GM23338 (cell line): Measurements from ENCODE around the gene ACAP1. TPM values are rescaled to one million over a fixed set of nuclear protein-coding genes. Genes with fewer than 3 reads are reported as not detected.

Experiments
- ATAC-seq: fragments of 200-7000 bp; cut with Tn5 transposase; 3 replicates; pipeline ENCODE4 v1.9.1; 2020
- DNase-seq: peaks from one replicate; pipeline ENCODE4 v3.0.0-alpha.2; 2015; ENCODE audit warnings: low spot score
- H2AFZ ChIP-seq: fragments of 200-600 bp; sonication (generic); 2 replicates; pipeline ENCODE4 v1.8.0; 2016; ENCODE audit warnings: antibody characterized with exemption, mild to moderate bottlenecking, moderate library complexity
- H3F3A ChIP-seq: fragments of 200-600 bp; sonication (generic); replicated peaks from 2 replicates; pipeline ENCODE4 v1.8.0; 2017; ENCODE audit warnings: antibody characterized with exemption, mixed run types, low read depth
- H3K27ac ChIP-seq: fragments of 200-600 bp; sonication (generic); 2 replicates; pipeline ENCODE4 v1.6.1; 2016; ENCODE audit warnings: low read depth
- H3K27me3 ChIP-seq: fragments of 200-600 bp; sonication (generic); 2 replicates; pipeline ENCODE4 v1.8.0; 2016; ENCODE audit warnings: mild to moderate bottlenecking, mixed run types, moderate library complexity; ENCODE audit not compliant: insufficient read depth
- H3K36me3 ChIP-seq: fragments of 200-600 bp; sonication (generic); 2 replicates; pipeline ENCODE4 v1.8.0; 2016; ENCODE audit warnings: mild to moderate bottlenecking; ENCODE audit not compliant: insufficient read depth
- H3K4me1 ChIP-seq: fragments of 200-600 bp; sonication (generic); 2 replicates; pipeline ENCODE4 v1.8.0; 2016; ENCODE audit warnings: mild to moderate bottlenecking, moderate library complexity; ENCODE audit not compliant: insufficient read depth
- H3K4me2 ChIP-seq: fragments of 200-600 bp; sonication (generic); 2 replicates; pipeline ENCODE4 v1.7.1; 2017; ENCODE audit warnings: mixed run types
- H3K4me3 ChIP-seq: fragments of 200-600 bp; sonication (generic); 2 replicates; pipeline ENCODE4 v1.6.1; 2016; ENCODE audit warnings: mixed run types
- H3K79me2 ChIP-seq: fragments of 200-600 bp; sonication (generic); replicated peaks from 2 replicates; pipeline ENCODE4 v1.8.0; 2017; ENCODE audit warnings: mild to moderate bottlenecking; ENCODE audit not compliant: insufficient read depth
- H3K9me2 ChIP-seq: fragments of 200-600 bp; sonication (generic); 2 replicates; pipeline ENCODE4 v1.8.0; 2017; ENCODE audit not compliant: insufficient read depth
- H4K20me1 ChIP-seq: fragments of 200-600 bp; sonication (generic); replicated peaks from 2 replicates; pipeline ENCODE4 v1.8.0; 2017; ENCODE audit warnings: mild to moderate bottlenecking; ENCODE audit not compliant: insufficient read depth
- H3K27ac Mint-ChIP-seq: 2 replicates; pipeline ENCODE4 v1.8.0; 2020; ENCODE audit warnings: inconsistent platforms, mild to moderate bottlenecking, moderate library complexity, mixed read lengths
- H3K27me3 Mint-ChIP-seq: 3 replicates; pipeline ENCODE4 v1.8.0; 2022; ENCODE audit warnings: low read depth, mild to moderate bottlenecking, moderate library complexity, mixed read lengths, inconsistent platforms; ENCODE audit not compliant: insufficient read depth, poor library complexity
- H3K36me3 Mint-ChIP-seq: 3 replicates; pipeline ENCODE4 v1.8.0; 2021; ENCODE audit warnings: low read depth, mild to moderate bottlenecking, inconsistent platforms, moderate library complexity, mixed read lengths
- H3K4me1 Mint-ChIP-seq: 3 replicates; pipeline ENCODE4 v1.8.0; 2020; ENCODE audit warnings: mild to moderate bottlenecking, inconsistent platforms, mixed read lengths
- H3K4me3 Mint-ChIP-seq: 3 replicates; pipeline ENCODE4 v1.8.0; 2021; ENCODE audit warnings: moderate library complexity, mild to moderate bottlenecking, inconsistent platforms, mixed read lengths
- H3K9me3 Mint-ChIP-seq: 3 replicates; pipeline ENCODE4 v1.8.0; 2020; ENCODE audit warnings: moderate library complexity, mild to moderate bottlenecking, inconsistent platforms, mixed read lengths
- EZH2 ChIP-seq: fragments of 200-600 bp; sonication (generic); IDR thresholded peaks from one replicate; pipeline ENCODE4 v1.8.0; 2017; ENCODE audit warnings: antibody characterized with exemption, mild to moderate bottlenecking, low read depth; ENCODE audit not compliant: unreplicated experiment
- JUNB ChIP-seq: IDR thresholded peaks from one replicate; pipeline ENCODE4 v1.6.1; 2016; ENCODE audit warnings: antibody characterized with exemption; ENCODE audit not compliant: unreplicated experiment
- STAT1 ChIP-seq: IDR thresholded peaks from one replicate; pipeline ENCODE4 v1.6.1; 2016; ENCODE audit warnings: antibody characterized with exemption; ENCODE audit not compliant: unreplicated experiment
- polyA plus RNA-seq: library from polyadenylated mRNA; unstranded; fragments of >200 nt; fragmentation: Nextera tagmentation; extraction: Ambion mirVana; gene quantifications from 2 replicates; pipeline ENCODE4 v1.2.1, GENCODE V29; 2016
- total RNA-seq: library from RNA; depleted of rRNA; stranded (reverse); fragments of >200 nt; shearing (Covaris generic); gene quantifications from 2 replicates; pipeline ENCODE4 v1.2.3, GENCODE V29; 2014
- TF ChIP-seq, protein P1 (sequence below), 2 experiments: fragments of 200-600 bp in 1 of 2; sonication (generic) in 1 of 2; conservative IDR thresholded peaks; 2 replicates each; pipeline versions ENCODE4 v1.5.1 to v1.6.1; 2016 to 2017; ENCODE audit warnings: antibody characterized with exemption in 2 of 2, low read depth in 2 of 2, mild to moderate bottlenecking in 2 of 2, moderate library complexity in 1 of 2
- TF ChIP-seq, protein P2 (sequence below): fragments of 250-450 bp; sonication (Bioruptor Pico); IDR thresholded peaks from 2 replicates; pipeline ENCODE4 v1.5.0; 2020; ENCODE audit warnings: mild to moderate bottlenecking, moderate library complexity

The ACAP1 gene
- total and polyA plus RNA-seq, 2 experiments from 2014 or later: 30.7 to 40.1 TPM

DNA sequence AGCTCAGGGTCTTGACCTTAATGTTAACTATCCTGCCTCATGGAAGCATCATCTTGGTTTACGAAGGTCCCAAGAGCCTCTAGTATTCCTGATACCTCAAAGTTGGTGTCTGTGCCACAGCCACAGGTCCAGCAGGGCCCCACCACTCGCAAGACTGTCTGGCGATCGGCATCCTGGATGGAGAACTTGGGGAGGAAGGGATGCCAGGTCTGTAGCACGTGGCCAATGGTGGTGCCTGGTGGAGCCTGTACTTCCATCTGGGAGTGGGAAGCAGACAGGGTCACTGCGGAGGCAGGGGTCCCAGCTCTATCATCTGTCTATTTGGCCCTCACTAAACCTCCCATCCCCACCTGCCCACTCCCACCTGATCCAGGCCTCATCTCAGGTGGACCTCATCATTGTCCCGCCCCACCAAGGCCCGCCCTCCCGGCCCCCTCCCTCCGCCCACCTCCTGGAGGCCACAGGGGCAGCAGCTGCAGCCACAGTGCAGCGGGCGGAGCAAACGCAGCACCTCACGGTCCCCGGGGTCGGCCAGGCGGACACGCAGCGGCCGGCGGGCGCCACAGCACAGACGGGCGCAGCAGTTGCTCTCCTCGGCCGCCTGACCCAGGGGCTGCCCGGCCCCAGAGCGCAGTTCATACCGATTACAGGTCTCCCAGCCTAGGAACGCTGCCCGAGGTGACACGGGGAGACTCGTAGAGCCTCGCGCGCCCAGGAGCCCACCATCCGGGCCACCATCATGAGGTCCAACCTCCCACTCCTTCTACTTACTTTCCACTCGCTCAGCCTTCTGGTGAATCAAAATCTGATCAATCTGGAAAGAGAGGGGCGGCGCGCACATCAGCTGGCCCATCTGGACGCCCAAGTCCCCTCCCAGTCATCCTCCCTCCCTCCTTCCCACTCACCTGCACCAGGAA is 56.6 kb downstream of the ACAP1 start:
- Histone ChIP-seq H3K27ac (no peak overlapping the region), H3K4me3 (peak overlapping the region; percentile 91), H3K4me1 (no peaks in the 10 kb centered on the region; the same call in 1 of the 2 replicates), H3K79me2 (no peaks in the 10 kb centered on the region), H3K36me3 (peaks cover 4% of the 10 kb centered on the region), H3K9me2 (no peaks in the 10 kb centered on the region), H3K27me3 (no peaks in the 10 kb centered on the region), H3K4me2 (peak overlapping the region; percentile 98), H2AFZ (peak overlapping the region; percentile 32; the same call in 1 of the 2 replicates), H4K20me1 (peaks cover 12% of the 10 kb centered on the region), H3F3A (peaks cover 21% of the 10 kb centered on the region; the same call in 1 of the 2 replicates)
- Mint-ChIP-seq H3K4me1 (peaks cover 25% of the 10 kb centered on the region), H3K36me3 (peaks cover 31% of the 10 kb centered on the region), H3K27me3 (peaks cover 16% of the 10 kb centered on the region), H3K27ac (no peak overlapping the region), H3K4me3 (peak overlapping the region; percentile 87), H3K9me3 (no peaks in the 10 kb centered on the region)
- DNase-seq (peak; percentile 47), ATAC-seq (peak; percentile 24)
- TF ChIP-seq, protein P1, sequence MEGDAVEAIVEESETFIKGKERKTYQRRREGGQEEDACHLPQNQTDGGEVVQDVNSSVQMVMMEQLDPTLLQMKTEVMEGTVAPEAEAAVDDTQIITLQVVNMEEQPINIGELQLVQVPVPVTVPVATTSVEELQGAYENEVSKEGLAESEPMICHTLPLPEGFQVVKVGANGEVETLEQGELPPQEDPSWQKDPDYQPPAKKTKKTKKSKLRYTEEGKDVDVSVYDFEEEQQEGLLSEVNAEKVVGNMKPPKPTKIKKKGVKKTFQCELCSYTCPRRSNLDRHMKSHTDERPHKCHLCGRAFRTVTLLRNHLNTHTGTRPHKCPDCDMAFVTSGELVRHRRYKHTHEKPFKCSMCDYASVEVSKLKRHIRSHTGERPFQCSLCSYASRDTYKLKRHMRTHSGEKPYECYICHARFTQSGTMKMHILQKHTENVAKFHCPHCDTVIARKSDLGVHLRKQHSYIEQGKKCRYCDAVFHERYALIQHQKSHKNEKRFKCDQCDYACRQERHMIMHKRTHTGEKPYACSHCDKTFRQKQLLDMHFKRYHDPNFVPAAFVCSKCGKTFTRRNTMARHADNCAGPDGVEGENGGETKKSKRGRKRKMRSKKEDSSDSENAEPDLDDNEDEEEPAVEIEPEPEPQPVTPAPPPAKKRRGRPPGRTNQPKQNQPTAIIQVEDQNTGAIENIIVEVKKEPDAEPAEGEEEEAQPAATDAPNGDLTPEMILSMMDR (conservative IDR thresholded peaks at IDR 0.05; ENCODE audit: low read depth in 2 of 2): no peak
- TF ChIP-seq, protein P2, sequence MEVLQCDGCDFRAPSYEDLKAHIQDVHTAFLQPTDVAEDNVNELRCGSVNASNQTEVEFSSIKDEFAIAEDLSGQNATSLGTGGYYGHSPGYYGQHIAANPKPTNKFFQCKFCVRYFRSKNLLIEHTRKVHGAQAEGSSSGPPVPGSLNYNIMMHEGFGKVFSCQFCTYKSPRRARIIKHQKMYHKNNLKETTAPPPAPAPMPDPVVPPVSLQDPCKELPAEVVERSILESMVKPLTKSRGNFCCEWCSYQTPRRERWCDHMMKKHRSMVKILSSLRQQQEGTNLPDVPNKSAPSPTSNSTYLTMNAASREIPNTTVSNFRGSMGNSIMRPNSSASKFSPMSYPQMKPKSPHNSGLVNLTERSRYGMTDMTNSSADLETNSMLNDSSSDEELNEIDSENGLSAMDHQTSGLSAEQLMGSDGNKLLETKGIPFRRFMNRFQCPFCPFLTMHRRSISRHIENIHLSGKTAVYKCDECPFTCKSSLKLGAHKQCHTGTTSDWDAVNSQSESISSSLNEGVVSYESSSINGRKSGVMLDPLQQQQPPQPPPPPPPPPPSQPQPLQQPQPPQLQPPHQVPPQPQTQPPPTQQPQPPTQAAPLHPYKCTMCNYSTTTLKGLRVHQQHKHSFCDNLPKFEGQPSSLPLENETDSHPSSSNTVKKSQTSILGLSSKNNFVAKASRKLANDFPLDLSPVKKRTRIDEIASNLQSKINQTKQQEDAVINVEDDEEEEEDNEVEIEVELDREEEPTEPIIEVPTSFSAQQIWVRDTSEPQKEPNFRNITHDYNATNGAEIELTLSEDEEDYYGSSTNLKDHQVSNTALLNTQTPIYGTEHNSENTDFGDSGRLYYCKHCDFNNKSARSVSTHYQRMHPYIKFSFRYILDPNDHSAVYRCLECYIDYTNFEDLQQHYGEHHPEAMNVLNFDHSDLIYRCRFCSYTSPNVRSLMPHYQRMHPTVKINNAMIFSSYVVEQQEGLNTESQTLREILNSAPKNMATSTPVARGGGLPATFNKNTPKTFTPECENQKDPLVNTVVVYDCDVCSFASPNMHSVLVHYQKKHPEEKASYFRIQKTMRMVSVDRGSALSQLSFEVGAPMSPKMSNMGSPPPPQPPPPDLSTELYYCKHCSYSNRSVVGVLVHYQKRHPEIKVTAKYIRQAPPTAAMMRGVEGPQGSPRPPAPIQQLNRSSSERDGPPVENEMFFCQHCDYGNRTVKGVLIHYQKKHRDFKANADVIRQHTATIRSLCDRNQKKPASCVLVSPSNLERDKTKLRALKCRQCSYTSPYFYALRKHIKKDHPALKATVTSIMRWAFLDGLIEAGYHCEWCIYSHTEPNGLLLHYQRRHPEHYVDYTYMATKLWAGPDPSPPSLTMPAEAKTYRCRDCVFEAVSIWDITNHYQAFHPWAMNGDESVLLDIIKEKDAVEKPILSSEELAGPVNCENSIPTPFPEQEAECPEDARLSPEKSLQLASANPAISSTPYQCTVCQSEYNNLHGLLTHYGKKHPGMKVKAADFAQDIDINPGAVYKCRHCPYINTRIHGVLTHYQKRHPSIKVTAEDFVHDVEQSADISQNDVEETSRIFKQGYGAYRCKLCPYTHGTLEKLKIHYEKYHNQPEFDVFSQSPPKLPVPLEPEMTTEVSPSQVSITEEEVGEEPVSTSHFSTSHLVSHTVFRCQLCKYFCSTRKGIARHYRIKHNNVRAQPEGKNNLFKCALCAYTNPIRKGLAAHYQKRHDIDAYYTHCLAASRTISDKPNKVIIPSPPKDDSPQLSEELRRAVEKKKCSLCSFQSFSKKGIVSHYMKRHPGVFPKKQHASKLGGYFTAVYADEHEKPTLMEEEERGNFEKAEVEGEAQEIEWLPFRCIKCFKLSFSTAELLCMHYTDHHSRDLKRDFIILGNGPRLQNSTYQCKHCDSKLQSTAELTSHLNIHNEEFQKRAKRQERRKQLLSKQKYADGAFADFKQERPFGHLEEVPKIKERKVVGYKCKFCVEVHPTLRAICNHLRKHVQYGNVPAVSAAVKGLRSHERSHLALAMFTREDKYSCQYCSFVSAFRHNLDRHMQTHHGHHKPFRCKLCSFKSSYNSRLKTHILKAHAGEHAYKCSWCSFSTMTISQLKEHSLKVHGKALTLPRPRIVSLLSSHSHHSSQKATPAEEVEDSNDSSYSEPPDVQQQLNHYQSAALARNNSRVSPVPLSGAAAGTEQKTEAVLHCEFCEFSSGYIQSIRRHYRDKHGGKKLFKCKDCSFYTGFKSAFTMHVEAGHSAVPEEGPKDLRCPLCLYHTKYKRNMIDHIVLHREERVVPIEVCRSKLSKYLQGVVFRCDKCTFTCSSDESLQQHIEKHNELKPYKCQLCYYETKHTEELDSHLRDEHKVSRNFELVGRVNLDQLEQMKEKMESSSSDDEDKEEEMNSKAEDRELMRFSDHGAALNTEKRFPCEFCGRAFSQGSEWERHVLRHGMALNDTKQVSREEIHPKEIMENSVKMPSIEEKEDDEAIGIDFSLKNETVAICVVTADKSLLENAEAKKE: no peak
- no peak for TF ChIP-seq STAT1
- no peak for TF ChIP-seq JUNB
- TF ChIP-seq EZH2: no peak
